ENCODE measurements around the gene LYPLA2. TPM values are rescaled to one million over a fixed set of nuclear protein-coding genes. Genes with fewer than 3 reads are reported as not detected.
A peak's percentile ranks its signal among the peaks of the same experiment; 100 is the strongest.

LYPLA2 gene
- total RNA-seq, 1 donor from 2014 or later, result 75.5 TPM

DNA sequence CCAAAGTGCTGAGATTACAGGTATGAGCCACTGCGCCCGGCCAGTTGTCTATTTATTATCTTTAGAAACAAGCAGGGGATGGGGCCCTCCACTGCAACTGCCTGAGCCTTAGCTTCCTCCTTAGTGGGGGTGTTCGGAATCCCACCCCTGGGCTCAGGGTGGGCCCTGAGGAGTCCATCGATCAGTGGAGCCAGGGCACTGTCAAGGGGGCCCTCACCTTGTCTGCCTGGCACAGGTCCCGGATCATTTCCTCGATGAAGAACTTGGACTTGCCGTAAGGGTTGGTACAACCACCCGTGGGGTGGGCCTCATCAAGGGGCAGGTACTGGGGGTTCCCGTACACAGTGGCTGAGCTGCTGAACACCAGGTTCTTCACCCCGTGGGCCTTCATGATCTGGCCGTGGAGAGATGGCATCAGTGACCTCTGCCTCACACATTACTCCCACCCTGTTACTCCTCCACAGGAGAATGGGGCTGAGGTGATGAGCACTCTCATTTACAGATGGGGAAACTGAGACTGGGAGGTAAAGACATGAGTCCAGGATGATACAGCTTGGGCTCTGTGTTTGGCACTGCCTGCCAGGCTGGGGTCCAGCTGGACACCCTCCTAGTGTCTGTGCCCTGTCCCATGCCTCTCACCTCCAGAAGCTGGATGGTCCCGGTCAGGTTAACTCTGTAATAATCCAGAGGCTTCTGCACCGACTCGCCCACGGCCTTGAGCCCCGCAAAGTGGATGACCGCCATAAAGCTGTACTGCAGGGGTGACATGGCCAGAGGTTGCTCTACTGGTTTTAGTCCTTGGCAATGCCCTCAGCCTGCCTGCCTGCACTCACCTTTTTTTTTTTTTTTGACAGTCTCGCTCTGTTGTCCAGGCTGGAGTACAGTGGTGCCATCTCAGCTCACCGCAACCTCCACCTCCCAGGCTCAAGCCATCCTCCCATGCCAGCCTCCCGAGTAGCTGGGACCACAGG lies 6.8 kb downstream of the LYPLA2 start:
- H3K4me1 Mint-ChIP-seq, result peaks cover 15% of the 10 kb centered on the region
- TF ChIP-seq, protein P1, sequence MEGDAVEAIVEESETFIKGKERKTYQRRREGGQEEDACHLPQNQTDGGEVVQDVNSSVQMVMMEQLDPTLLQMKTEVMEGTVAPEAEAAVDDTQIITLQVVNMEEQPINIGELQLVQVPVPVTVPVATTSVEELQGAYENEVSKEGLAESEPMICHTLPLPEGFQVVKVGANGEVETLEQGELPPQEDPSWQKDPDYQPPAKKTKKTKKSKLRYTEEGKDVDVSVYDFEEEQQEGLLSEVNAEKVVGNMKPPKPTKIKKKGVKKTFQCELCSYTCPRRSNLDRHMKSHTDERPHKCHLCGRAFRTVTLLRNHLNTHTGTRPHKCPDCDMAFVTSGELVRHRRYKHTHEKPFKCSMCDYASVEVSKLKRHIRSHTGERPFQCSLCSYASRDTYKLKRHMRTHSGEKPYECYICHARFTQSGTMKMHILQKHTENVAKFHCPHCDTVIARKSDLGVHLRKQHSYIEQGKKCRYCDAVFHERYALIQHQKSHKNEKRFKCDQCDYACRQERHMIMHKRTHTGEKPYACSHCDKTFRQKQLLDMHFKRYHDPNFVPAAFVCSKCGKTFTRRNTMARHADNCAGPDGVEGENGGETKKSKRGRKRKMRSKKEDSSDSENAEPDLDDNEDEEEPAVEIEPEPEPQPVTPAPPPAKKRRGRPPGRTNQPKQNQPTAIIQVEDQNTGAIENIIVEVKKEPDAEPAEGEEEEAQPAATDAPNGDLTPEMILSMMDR (IDR thresholded peaks at IDR 0.05; ENCODE audit: unreplicated experiment), result no peak
- no peaks in the 10 kb centered on the region for H3K9me3 Mint-ChIP-seq
- DNase-seq (ENCODE audit: low spot score in 2 of 2, unreplicated experiment in 2 of 2), result no peak
- no peaks in the 10 kb centered on the region for H3K27me3 Mint-ChIP-seq (ENCODE audit: low read depth)
- H3K36me3 Mint-ChIP-seq, result peaks cover 3% of the 10 kb centered on the region
- no peak overlapping the region for H3K4me3 Mint-ChIP-seq
- H3K27ac Mint-ChIP-seq, result no peak overlapping the region

DNA sequence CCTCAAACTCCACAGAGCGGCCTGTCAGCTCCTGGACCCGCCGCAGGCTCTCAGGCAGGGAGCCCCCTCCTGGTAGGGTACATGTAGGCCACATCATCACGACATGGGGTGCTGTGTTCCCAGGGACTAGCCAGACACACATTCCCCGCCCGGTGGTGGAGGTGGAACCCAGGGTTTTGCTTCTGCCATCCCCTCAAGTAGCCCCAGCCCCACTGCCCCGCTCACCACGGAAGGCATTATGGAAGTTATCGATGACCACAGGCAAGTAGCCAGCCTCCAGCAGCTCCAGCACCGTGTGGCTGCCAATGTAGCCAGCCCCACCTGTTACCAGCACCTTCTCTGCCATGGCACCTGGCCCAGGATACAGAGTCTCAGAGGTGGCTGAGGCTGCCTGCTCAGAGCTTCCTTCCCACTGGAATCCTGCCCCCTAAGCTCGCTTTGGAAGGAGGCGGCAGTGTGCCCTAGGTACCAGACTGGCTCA lies 7.8 kb downstream of the LYPLA2 start:
- no peak for DNase-seq (ENCODE audit: low spot score in 2 of 2, unreplicated experiment in 2 of 2)
- Mint-ChIP-seq H3K9me3 (no peaks in the 10 kb centered on the region), H3K27me3 (ENCODE audit: low read depth) (no peaks in the 10 kb centered on the region), H3K36me3 (peaks cover 3% of the 10 kb centered on the region), H3K4me3 (peak overlapping the region; percentile 76), H3K4me1 (peaks cover 15% of the 10 kb centered on the region), H3K27ac (peak overlapping the region; percentile 43)
- TF ChIP-seq, protein P1 (IDR thresholded peaks at IDR 0.05; ENCODE audit: unreplicated experiment), result no peak

DNA sequence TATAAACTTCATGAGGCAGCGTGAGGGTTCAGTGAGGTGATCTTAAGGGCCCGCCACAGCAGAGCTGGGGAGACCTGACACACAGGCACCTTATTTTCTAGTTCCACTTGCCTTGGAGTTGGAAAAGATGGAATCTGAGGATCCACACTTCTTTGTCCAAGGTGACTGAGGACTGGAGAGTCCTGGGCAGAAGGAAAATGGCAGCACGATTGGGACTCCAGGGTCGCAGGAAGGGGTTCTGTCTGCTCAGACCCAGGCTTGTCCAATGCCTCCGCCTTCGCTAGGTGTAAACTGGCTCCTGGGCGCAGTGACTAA lies 8.3 kb downstream of the LYPLA2 start:
- Mint-ChIP-seq H3K9me3 (no peaks in the 10 kb centered on the region), H3K4me3 (peak overlapping the region; percentile 76), H3K27ac (peak overlapping the region; percentile 43), H3K27me3 (ENCODE audit: low read depth) (no peaks in the 10 kb centered on the region), H3K36me3 (peaks cover 4% of the 10 kb centered on the region), H3K4me1 (peaks cover 15% of the 10 kb centered on the region)
- TF ChIP-seq, protein P1 (IDR thresholded peaks at IDR 0.05; ENCODE audit: unreplicated experiment), result no peak
- DNase-seq (ENCODE audit: low spot score in 2 of 2, unreplicated experiment in 2 of 2), result no peak

DNA sequence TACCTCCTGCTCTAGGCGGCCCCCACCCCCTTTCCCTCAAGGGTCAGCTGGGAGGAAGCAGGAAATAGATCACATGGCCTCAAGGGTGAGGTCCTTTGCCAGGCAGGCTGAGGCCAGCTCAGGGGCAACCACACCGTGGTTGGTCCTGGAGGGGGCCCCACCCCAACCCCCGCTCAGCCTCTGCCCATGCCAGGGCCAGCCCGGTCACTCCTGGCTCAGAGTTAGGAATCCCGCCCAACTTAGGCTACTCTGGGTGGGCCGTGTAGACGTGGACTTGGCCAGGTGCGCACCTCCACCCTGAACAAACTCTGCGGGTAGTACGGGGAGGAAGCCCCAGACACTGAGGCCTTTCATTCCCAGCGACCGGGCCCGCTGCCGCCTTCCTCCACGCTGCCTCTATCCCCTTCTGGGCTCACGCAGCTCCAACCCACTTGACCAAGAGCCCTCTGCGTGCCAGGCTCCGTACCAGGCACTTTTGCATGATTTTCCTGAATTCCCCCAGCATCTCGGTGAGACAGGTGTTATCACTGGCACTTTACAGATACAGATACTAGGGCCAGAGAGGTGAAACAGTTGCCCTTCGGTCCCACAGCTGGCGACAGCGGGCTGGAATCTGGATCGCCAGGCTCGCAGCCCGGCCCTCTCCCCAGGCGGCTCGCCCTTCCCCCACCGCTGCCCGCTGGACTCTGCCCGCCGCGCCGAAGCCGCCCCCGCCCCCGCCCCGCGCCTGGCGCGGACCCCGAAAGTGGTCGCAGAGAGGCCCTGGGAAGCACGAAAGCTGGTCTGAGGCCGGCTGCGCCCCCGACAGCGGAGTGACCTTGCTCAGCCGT lies 8.8 kb downstream of the LYPLA2 start:
- peaks cover 4% of the 10 kb centered on the region for H3K36me3 Mint-ChIP-seq
- DNase-seq (ENCODE audit: low spot score in 2 of 2, unreplicated experiment in 2 of 2), result peak in 1 of 2 experiments; percentile 62
- TF ChIP-seq, protein P1 (IDR thresholded peaks at IDR 0.05; ENCODE audit: unreplicated experiment), result no peak
- H3K4me3 Mint-ChIP-seq, result peak overlapping the region; percentile 76
- H3K27ac Mint-ChIP-seq, result peak overlapping the region; percentile 88
- no peaks in the 10 kb centered on the region for H3K27me3 Mint-ChIP-seq (ENCODE audit: low read depth)
- peaks cover 15% of the 10 kb centered on the region for H3K4me1 Mint-ChIP-seq
- H3K9me3 Mint-ChIP-seq, result no peaks in the 10 kb centered on the region

DNA sequence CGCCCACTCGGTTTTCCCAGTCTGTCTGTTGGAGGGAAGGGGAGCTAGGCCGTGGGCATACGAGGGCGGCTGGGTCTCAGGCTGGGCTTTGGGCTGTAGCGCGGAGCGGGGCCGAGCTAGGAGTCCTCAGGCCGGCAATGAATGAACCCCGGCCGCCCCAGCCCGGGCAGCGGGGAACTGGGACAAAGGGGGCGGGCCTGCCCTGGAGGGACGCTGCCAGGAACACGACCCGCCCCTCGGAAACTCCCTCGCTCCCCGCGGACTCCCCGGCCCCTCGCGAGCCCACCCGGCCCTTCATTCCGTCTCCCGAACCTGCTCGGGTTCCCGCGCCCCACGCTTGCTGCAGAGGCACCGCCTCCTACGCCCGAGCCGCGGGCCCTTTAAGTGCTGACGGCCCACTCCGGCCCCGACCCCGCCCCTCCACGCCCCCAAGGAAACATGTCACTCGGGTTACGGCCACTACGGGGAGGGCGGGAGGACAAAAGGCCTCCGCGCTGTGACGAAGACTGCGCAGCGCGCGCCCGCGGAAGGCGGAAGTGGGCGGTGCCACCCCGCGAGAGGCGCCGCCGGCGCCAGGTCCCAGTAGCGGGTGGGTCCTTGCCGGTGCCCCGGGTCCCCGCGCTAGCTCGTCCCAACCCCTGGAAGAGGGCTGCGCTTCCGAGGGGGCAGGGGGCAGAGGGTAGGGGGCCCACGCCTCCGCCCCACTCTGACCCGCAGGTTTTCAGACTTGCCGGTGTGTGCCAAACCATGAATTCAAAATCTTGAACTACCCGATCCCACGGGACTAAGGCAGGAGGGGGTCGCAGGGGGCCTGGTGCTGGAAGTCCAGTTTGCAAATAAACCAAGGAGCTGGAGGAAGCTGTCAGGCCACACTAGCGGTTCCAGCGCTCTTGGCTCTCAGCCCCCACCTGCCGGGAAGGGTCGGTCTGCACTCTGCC lies 9.7 kb downstream of the LYPLA2 start, which contains the start of gene GALE:
GALE (minus strand) TSS at position 355 of the 938 bp plus-strand sequence. CDS start 1,747 bp downstream, outside the sequence.
- DNase-seq (ENCODE audit: low spot score in 2 of 2, unreplicated experiment in 2 of 2), result peak; percentile 77 to 84
- Mint-ChIP-seq H3K36me3 (peaks cover 10% of the 10 kb centered on the region), H3K4me3 (peak within 1 kb of the TSS; percentile 76), H3K4me1 (peaks cover 15% of the 10 kb centered on the region), H3K27ac (peak within 1 kb of the TSS; percentile 94), H3K9me3 (no peaks in the 10 kb centered on the region), H3K27me3 (ENCODE audit: low read depth) (no peaks in the 10 kb centered on the region)
- TF ChIP-seq, protein P1 (IDR thresholded peaks at IDR 0.05; ENCODE audit: unreplicated experiment), result no peak
